DOHH2 (cell line): ENCODE data around the gene LTO1.

Source experiments
- EZH2phosphoT487 ChIP-seq: fragments of 200-600 bp; sonication (generic); IDR thresholded peaks from 2 replicates; pipeline ENCODE4 v1.6.1; 2017; ENCODE audit warnings: borderline replicate concordance, mild to moderate bottlenecking, antibody characterized with exemption, low read length, moderate library complexity, mixed read lengths
- TF ChIP-seq, protein P1 (sequence below): fragments of 200-600 bp; sonication (generic); IDR thresholded peaks from one replicate; pipeline ENCODE4 v1.5.1; 2014; ENCODE audit warnings: antibody characterized with exemption, mild to moderate bottlenecking, low read depth, low read length; ENCODE audit not compliant: poor library complexity, severe bottlenecking

DNA sequence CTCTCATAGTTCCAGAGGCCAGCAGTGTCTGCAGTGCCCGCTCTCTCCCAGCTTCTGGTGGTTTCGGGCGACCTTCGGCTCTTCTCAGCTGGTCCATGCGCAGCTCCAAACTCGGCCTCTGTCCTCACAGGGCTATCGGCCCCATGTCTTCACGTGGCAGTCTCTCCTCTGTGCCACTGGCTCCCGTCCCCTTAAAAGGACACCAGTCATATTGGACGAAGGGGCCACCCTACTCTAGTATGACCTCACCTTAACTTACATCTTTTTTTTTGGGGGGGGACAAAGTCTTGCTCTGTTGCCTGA lies 13.8 kb downstream of the LTO1 start:
- TF ChIP-seq, protein P1, sequence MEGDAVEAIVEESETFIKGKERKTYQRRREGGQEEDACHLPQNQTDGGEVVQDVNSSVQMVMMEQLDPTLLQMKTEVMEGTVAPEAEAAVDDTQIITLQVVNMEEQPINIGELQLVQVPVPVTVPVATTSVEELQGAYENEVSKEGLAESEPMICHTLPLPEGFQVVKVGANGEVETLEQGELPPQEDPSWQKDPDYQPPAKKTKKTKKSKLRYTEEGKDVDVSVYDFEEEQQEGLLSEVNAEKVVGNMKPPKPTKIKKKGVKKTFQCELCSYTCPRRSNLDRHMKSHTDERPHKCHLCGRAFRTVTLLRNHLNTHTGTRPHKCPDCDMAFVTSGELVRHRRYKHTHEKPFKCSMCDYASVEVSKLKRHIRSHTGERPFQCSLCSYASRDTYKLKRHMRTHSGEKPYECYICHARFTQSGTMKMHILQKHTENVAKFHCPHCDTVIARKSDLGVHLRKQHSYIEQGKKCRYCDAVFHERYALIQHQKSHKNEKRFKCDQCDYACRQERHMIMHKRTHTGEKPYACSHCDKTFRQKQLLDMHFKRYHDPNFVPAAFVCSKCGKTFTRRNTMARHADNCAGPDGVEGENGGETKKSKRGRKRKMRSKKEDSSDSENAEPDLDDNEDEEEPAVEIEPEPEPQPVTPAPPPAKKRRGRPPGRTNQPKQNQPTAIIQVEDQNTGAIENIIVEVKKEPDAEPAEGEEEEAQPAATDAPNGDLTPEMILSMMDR, result no peak
- TF ChIP-seq EZH2phosphoT487, result no peak
